Stimulated activated CD4-positive, alpha-beta T cell treated with anti-CD3 and anti-CD28 coated beads, Interleukin-15, amount 100 ng/mL, for 24 hours (primary cell): ENCODE data around the gene GAB1.

ENCODE experiments used
- DNase-seq: peaks from one replicate; pipeline ENCODE4 v3.0.0-alpha.2; 2020

GAB1 gene

GRCh38 chr4:143512978-143513313 lies 176.3 kb downstream of the GAB1 start:
- DNase-seq = no peak

- peak; percentile 97 for DNase-seq
Observed at GRCh38 chr4:143513314-143514168, 176.9 kb downstream of the GAB1 start, which contains the start of gene SMARCA5. Gene SMARCA5 (plus strand): TSS chr4:143513702. CDS start chr4:143513925, 223 bp downstream.

DNA sequence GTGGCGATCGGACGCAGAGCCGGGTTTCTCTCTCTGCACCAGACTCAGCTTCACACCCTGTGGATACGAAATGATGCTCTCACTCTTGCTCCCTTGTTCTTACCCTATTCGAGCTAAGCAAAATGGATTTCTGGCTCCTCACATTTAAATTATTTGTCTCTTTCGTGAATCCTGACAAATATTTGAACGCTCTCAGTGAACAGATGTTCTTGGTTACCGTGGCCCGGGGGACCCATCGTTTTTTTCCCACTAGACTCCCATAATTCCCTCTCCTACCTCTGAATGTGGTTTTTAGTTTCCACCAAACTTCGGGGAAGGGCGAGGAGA lies 177.5 kb downstream of the GAB1 start:
- no peak for DNase-seq

DNA sequence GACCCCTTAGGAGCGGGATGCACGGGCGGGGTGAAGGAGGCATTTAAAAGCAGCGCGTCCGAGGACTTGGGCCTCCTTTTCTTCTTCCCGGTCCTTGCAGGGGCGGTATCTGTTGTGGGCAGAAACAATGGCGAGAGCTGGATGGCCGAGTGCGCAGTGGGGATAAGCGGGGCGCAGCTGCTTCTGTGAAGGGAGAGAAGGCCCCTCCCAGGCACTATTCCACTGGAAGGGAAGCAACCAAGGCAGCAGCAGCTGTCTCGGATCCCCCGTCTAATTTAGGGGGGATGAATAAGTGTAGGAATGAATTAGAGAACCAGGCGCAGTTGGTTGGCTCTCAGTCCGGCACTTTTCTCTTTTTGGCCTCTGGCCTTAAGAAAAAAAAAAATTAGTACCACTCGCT lies 177.8 kb downstream of the GAB1 start:
- DNase-seq = peak; percentile 33

DNA sequence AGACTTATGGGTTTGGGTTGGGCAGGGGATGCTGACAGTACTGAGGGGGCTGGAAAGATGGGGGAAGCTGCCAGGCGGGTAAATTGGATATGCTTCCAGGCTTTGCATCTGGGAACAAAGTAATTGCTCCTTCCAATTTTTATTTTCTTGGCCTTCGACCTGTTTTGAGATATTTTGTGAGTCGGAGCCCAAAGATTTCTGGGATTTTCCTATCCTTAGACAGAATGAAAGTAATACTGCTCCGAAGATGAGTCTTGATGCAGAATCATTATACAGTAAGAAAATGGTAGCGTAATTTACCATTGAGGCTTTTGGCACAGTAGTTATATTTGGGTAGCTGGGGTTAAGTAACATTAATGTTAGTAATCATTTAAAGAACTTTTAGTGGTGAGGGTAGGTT lies 178.2 kb downstream of the GAB1 start:
- no peak for DNase-seq

- no peak for DNase-seq
Observed at GRCh38 chr4:143515905-143516304, 179.2 kb downstream of the GAB1 start.

GRCh38 chr4:143517764-143518163 lies 181.1 kb downstream of the GAB1 start:
- DNase-seq = no peak
